PC-3 (cell line): Measurements from ENCODE around the gene HLTF. TPM values are rescaled to one million over a fixed set of nuclear protein-coding genes. Genes with fewer than 3 reads are reported as not detected.

ENCODE experiments used
- ATAC-seq: fragments of 200-7000 bp; cut with Tn5 transposase; 2 replicates; pipeline ENCODE4 v1.9.1; 2020; ENCODE audit warnings: mild to moderate bottlenecking, moderate library complexity
- BruUV-seq: library from RNA; stranded (reverse); fragments of 400-500 nt; replicated peaks from 2 replicates; lab custom pipeline; 2021; lab: Mats Ljungman, UMichigan
- CTCF ChIA-PET: fragments of 300-600 bp; sonication (Branson Sonifier 250); formaldehyde crosslinking; loops from one replicate; lab custom pipeline; 2022; ENCODE audit warnings: antibody characterized with exemption; lab: Charles Lee
- POLR2A ChIA-PET: fragments of 300-600 bp; sonication (Branson Sonifier 250); formaldehyde crosslinking; loops from one replicate; lab custom pipeline; 2022; ENCODE audit warnings: antibody characterized with exemption; ENCODE audit not compliant: unreplicated experiment; lab: Charles Lee
- DNase-seq: peaks from one replicate; pipeline ENCODE4 v3.0.0-alpha.2; 2015
- H2AFZ ChIP-seq: fragments of 300-600 bp; sonication (generic); 2 replicates; pipeline ENCODE4 v1.6.0; 2016; ENCODE audit warnings: antibody characterized with exemption, low read length
- H3F3A ChIP-seq: fragments of 300-600 bp; sonication (generic); one replicate; pipeline ENCODE4 v1.6.0; 2017; ENCODE audit warnings: antibody characterized with exemption, low read length, control low read depth, mild to moderate bottlenecking; ENCODE audit not compliant: unreplicated experiment
- H3K27ac ChIP-seq: fragments of 300-600 bp; sonication (generic); 2 replicates; pipeline ENCODE4 v1.5.1; 2016; ENCODE audit warnings: mild to moderate bottlenecking, low read length
- H3K27me3 ChIP-seq: fragments of 300-600 bp; sonication (generic); 2 replicates; pipeline ENCODE4 v1.6.1; 2016; ENCODE audit warnings: low read length, mixed read lengths
- H3K36me3 ChIP-seq: fragments of 300-600 bp; sonication (generic); 2 replicates; pipeline ENCODE4 v1.6.1; 2016; ENCODE audit warnings: low read depth, mixed run types, low read length, mixed read lengths
- H3K4me1 ChIP-seq: fragments of 300-600 bp; sonication (generic); 2 replicates; pipeline ENCODE4 v1.5.1; 2016; ENCODE audit warnings: low read length; ENCODE audit not compliant: insufficient read depth
- H3K4me2 ChIP-seq: fragments of 300-600 bp; sonication (generic); 2 replicates; pipeline ENCODE4 v1.6.0; 2016; ENCODE audit warnings: low read length
- H3K4me3 ChIP-seq: fragments of 300-600 bp; sonication (generic); 2 replicates; pipeline ENCODE4 v1.5.1; 2016; ENCODE audit warnings: mild to moderate bottlenecking, low read length, mixed read lengths
- H3K79me2 ChIP-seq: fragments of 300-600 bp; sonication (generic); 2 replicates; pipeline ENCODE4 v1.6.1; 2017; ENCODE audit warnings: low read length, mixed read lengths
- H3K9ac ChIP-seq: fragments of 300-600 bp; sonication (generic); 2 replicates; pipeline ENCODE4 v1.6.0; 2016; ENCODE audit warnings: mild to moderate bottlenecking, low read length
- H3K9me2 ChIP-seq: fragments of 300-600 bp; sonication (generic); replicated peaks from 2 replicates; pipeline ENCODE4 v1.6.1; 2016; ENCODE audit warnings: mixed run types, low read length, mixed read lengths
- H3K9me3 ChIP-seq: fragments of 300-600 bp; sonication (generic); 2 replicates; pipeline ENCODE4 v1.6.1; 2016; ENCODE audit warnings: low read length, mixed read lengths
- H4K20me1 ChIP-seq: fragments of 300-600 bp; sonication (generic); 2 replicates; pipeline ENCODE4 v1.6.1; 2016; ENCODE audit warnings: low read length, mixed read lengths
- CTCF ChIP-seq: fragments of 300-600 bp; sonication (generic); conservative IDR thresholded peaks from 2 replicates; pipeline ENCODE4 v1.5.1; 2017; ENCODE audit warnings: antibody characterized with exemption, low read depth, mild to moderate bottlenecking, low read length
- EZH2 ChIP-seq: fragments of 300-600 bp; sonication (generic); IDR thresholded peaks from one replicate; pipeline ENCODE4 v1.6.1; 2017; ENCODE audit warnings: antibody characterized with exemption, mild to moderate bottlenecking, low read length; ENCODE audit not compliant: unreplicated experiment
- EZH2phosphoT487 ChIP-seq: fragments of 300-600 bp; sonication (generic); IDR thresholded peaks from 2 replicates; pipeline ENCODE4 v1.6.1; 2018; ENCODE audit warnings: mild to moderate bottlenecking, antibody characterized with exemption, low read length, borderline replicate concordance
- intact Hi-C: fragments of 100-400 bp; cut with micrococcal nuclease; formaldehyde crosslinking; loops from 2 replicates; pipeline ENCODE4 v1.9.0; 2023
- total RNA-seq: library from RNA; depleted of rRNA; stranded (reverse); fragments of >200 nt; gene quantifications from 2 replicates; pipeline ENCODE4 v1.2.3, GENCODE V29; 2014

The HLTF gene
- total RNA-seq, 1 experiment from 2014 or later = 43.3 TPM

GRCh38 chr3:149009732-149010131 lies 76.6 kb downstream of the HLTF start:
- Histone ChIP-seq H3K9me3 (no peaks in the 10 kb centered on the region), H3K27me3 (no peaks in the 10 kb centered on the region), H3K4me1 (peaks cover 9% of the 10 kb centered on the region), H2AFZ (no peak overlapping the region), H3F3A (no peaks in the 10 kb centered on the region), H4K20me1 (no peaks in the 10 kb centered on the region), H3K9me2 (no peaks in the 10 kb centered on the region), H3K79me2 (no peaks in the 10 kb centered on the region), H3K4me2 (no peak overlapping the region), H3K4me3 (no peak overlapping the region), H3K9ac (no peak overlapping the region), H3K36me3 (peaks cover 13% of the 10 kb centered on the region; the same call in 1 of the 2 replicates), H3K27ac (no peak overlapping the region)
- TF ChIP-seq CTCF = no peak
- TF ChIP-seq EZH2 = no peak
- BruUV-seq = no TSS peak
- intact Hi-C loops = no loop called here
- ChIA-PET CTCF (interaction anchor here (0.6 kb wide), 1 partner anchor 21 kb away, joined by 3 read pairs; no protein-coding TSS in a partner anchor), POLR2A (no interaction called here)
- peak; percentile 32; the same call in 1 of the 2 replicates for ATAC-seq
- DNase-seq = no peak

- H3K4me2 ChIP-seq = no peak overlapping the region
- H4K20me1 ChIP-seq = no peaks in the 10 kb centered on the region
- CTCF ChIA-PET = no interaction called here
- ATAC-seq (no peak), DNase-seq (no peak)
- no peak overlapping the region for H3K9ac ChIP-seq
- no peaks in the 10 kb centered on the region for H3K79me2 ChIP-seq
- peaks cover 23% of the 10 kb centered on the region for H3K4me1 ChIP-seq
- intact Hi-C loops = no loop called here
- H3K27ac ChIP-seq = no peak overlapping the region
- no peaks in the 10 kb centered on the region for H3K9me3 ChIP-seq
- peaks cover 13% of the 10 kb centered on the region; the same call in 1 of the 2 replicates for H3K36me3 ChIP-seq
- no peaks in the 10 kb centered on the region for H3F3A ChIP-seq
- no peaks in the 10 kb centered on the region for H3K27me3 ChIP-seq
- H2AFZ ChIP-seq = no peak overlapping the region
- TF ChIP-seq CTCF (no peak), EZH2 (no peak), EZH2phosphoT487 (no peak)
- BruUV-seq = no TSS peak
- H3K4me3 ChIP-seq = no peak overlapping the region
- POLR2A ChIA-PET = no interaction called here
- no peaks in the 10 kb centered on the region for H3K9me2 ChIP-seq
Observed at GRCh38 chr3:149007567-149008257, 78.6 kb downstream of the HLTF start.

GRCh38 chr3:149005416-149005815 lies 80.9 kb downstream of the HLTF start:
- peaks cover 23% of the 10 kb centered on the region for H3K4me1 ChIP-seq
- BruUV-seq = no TSS peak
- peaks cover 10% of the 10 kb centered on the region; the same call in 1 of the 2 replicates for H3K36me3 ChIP-seq
- no peaks in the 10 kb centered on the region for H3F3A ChIP-seq
- no peaks in the 10 kb centered on the region for H4K20me1 ChIP-seq
- ChIA-PET POLR2A (no interaction called here), CTCF (no interaction called here)
- ATAC-seq (no peak), DNase-seq (no peak)
- no peak overlapping the region for H3K4me2 ChIP-seq
- no peak overlapping the region for H3K27ac ChIP-seq
- intact Hi-C loops = loop anchor here (2.0 kb wide), 1 partner anchor 37 kb away; no protein-coding TSS in a partner anchor
- H3K79me2 ChIP-seq = no peaks in the 10 kb centered on the region
- no peaks in the 10 kb centered on the region for H3K9me2 ChIP-seq
- TF ChIP-seq CTCF = no peak
- no peak for TF ChIP-seq EZH2phosphoT487
- TF ChIP-seq EZH2 = no peak
- H3K4me3 ChIP-seq = no peak overlapping the region
- H3K27me3 ChIP-seq = no peaks in the 10 kb centered on the region
- no peaks in the 10 kb centered on the region for H3K9me3 ChIP-seq
- no peak overlapping the region for H3K9ac ChIP-seq
- no peak overlapping the region for H2AFZ ChIP-seq
